GM12892 (cell line): ENCODE data around the gene MCMBP.

ENCODE experiments used
- POLR2A ChIP-seq: IDR thresholded peaks from 2 replicates; pipeline ENCODE4 v1.6.1; 2011; ENCODE audit warnings: low read depth, low read length, control low read depth
- POLR2AphosphoS5 ChIP-seq: IDR thresholded peaks from 2 replicates; pipeline ENCODE4 v1.6.1; 2011; ENCODE audit warnings: low read depth, low read length, control low read depth
- TAF1 ChIP-seq: IDR thresholded peaks from 2 replicates; pipeline ENCODE4 v1.6.1; 2011; ENCODE audit warnings: low read depth, mild to moderate bottlenecking, control low read depth, low read length, borderline replicate concordance

GRCh38 chr10:119898577-119898976, 25.9 kb upstream of the MCMBP start:
- TF ChIP-seq POLR2AphosphoS5, result no peak
- TF ChIP-seq POLR2A, result no peak
- no peak for TF ChIP-seq TAF1
